Parathyroid adenoma (tissue), 2 donors: ENCODE data around the gene CNTN2.

Experiments
- H2AFZ ChIP-seq: fragments of 300-600 bp; sonication (generic); one replicate; pipeline ENCODE4 v1.7.0; 2017; ENCODE audit warnings: antibody characterized with exemption, mild to moderate bottlenecking
- H3K27ac ChIP-seq: fragments of 300-600 bp; sonication (generic); one replicate; pipeline ENCODE4 v1.7.0; 2017
- H3K27me3 ChIP-seq: fragments of 300-600 bp; sonication (generic); one replicate; pipeline ENCODE4 v1.7.0; 2017; ENCODE audit warnings: low read length; ENCODE audit not compliant: control insufficient read depth, insufficient read depth
- H3K36me3 ChIP-seq: fragments of 300-600 bp; sonication (generic); one replicate; pipeline ENCODE4 v1.7.0; 2017; ENCODE audit warnings: low read length; ENCODE audit not compliant: control insufficient read depth, insufficient read depth
- H3K4me1 ChIP-seq: fragments of 300-600 bp; sonication (generic); one replicate; pipeline ENCODE4 v1.7.0; 2017; ENCODE audit warnings: control low read depth
- H3K4me2 ChIP-seq: fragments of 300-600 bp; sonication (generic); one replicate; pipeline ENCODE4 v1.7.0; 2017; ENCODE audit warnings: low read length
- H3K4me3 ChIP-seq: fragments of 300-600 bp; sonication (generic); one replicate; pipeline ENCODE4 v1.7.0; 2017; ENCODE audit warnings: low read depth, low read length
- H3K79me2 ChIP-seq: fragments of 300-600 bp; sonication (generic); one replicate; pipeline ENCODE4 v1.7.0; 2017; ENCODE audit warnings: control low read depth
- H3K9ac ChIP-seq: fragments of 300-600 bp; sonication (generic); one replicate; pipeline ENCODE4 v1.7.0; 2017; ENCODE audit warnings: mild to moderate bottlenecking
- H3K9me3 ChIP-seq: fragments of 300-600 bp; sonication (generic); one replicate; pipeline ENCODE4 v1.7.0; 2017; ENCODE audit warnings: low read length; ENCODE audit not compliant: control insufficient read depth
- TF ChIP-seq, protein P1 (sequence below): fragments of 300-600 bp; sonication (generic); IDR thresholded peaks from one replicate; pipeline ENCODE4 v1.7.0; 2017; ENCODE audit warnings: antibody characterized with exemption, mild to moderate bottlenecking
- donor health status: primary hyperparathyroidism.

Gene CNTN2

DNA sequence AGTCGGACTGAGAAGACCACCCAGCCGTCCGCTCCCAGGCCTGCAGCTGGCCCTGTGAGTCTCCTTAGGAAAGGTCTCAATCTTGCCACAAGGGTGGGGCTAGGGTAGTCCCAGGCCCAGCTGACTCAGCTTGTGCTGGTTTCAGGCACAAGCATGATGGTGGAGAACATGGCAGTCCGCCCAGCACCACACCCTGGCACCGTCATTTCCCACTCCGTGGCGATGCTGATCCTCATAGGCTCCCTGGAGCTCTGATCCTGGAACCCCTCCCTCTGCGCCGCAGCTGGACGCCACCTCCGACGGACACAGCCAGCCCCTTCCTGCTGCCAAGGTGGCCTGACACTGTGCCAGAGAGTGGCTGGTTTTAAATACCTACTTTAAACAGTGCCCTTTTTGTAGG is 30.5 kb downstream of the CNTN2 start:
- Histone ChIP-seq H3K36me3 (no peaks in the 10 kb centered on the region), H3K4me1 (no peaks in the 10 kb centered on the region), H3K4me2 (no peak overlapping the region), H3K79me2 (no peaks in the 10 kb centered on the region), H3K4me3 (no peak overlapping the region), H3K9me3 (no peaks in the 10 kb centered on the region), H3K27ac (no peak overlapping the region), H3K9ac (no peak overlapping the region), H3K27me3 (no peaks in the 10 kb centered on the region), H2AFZ (no peak overlapping the region)
- TF ChIP-seq, protein P1, sequence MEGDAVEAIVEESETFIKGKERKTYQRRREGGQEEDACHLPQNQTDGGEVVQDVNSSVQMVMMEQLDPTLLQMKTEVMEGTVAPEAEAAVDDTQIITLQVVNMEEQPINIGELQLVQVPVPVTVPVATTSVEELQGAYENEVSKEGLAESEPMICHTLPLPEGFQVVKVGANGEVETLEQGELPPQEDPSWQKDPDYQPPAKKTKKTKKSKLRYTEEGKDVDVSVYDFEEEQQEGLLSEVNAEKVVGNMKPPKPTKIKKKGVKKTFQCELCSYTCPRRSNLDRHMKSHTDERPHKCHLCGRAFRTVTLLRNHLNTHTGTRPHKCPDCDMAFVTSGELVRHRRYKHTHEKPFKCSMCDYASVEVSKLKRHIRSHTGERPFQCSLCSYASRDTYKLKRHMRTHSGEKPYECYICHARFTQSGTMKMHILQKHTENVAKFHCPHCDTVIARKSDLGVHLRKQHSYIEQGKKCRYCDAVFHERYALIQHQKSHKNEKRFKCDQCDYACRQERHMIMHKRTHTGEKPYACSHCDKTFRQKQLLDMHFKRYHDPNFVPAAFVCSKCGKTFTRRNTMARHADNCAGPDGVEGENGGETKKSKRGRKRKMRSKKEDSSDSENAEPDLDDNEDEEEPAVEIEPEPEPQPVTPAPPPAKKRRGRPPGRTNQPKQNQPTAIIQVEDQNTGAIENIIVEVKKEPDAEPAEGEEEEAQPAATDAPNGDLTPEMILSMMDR, result no peak

DNA sequence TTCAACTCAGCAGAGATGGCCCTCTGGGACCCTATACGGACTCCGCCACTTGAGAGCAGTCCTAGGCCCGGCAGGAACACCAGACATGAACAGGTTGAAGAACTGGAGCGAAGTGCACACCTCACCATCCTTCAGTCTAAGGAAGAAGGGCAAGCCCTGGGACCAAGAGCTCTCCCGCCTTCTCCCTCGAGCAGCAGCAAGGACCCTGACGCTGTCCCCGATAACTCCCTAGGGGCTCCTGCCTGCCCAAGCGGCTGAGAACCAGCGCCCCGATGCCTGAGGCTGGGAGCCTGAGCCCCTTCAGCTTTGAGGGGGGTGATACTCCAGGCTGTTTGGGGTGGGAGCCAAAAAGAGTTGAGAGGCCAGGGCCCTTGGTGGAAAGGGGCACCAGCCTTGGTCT is 31.1 kb downstream of the CNTN2 start:
- H3K9ac ChIP-seq, result no peak overlapping the region

DNA sequence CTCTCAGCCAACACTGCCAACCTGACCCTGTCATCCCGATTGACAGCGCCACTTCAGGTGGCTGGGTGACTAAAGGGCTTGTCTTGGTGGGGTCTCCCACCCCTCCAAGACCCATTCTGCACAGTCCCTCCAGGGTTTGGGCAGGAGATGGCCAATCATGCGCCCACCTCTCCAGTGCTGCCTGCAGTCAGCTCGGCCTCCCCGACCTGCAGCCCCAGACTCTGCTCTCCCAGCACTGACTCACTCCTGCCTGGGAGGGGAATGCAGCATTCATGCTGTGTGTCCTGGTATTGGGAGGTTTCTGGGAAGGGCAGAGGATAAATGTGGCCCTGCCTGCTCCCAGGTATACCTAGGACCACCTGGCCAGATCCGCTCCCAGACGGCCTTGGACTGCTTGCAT is 31.5 kb downstream of the CNTN2 start:
- Histone ChIP-seq H3K79me2 (no peaks in the 10 kb centered on the region), H3K27ac (no peak overlapping the region), H3K4me1 (no peaks in the 10 kb centered on the region), H3K9ac (no peak overlapping the region), H3K4me3 (no peak overlapping the region), H3K4me2 (no peak overlapping the region), H3K27me3 (no peaks in the 10 kb centered on the region), H2AFZ (no peak overlapping the region), H3K9me3 (no peaks in the 10 kb centered on the region), H3K36me3 (no peaks in the 10 kb centered on the region)
- TF ChIP-seq, protein P1, result no peak

More for the DNA sequence above, 31.1 kb downstream of the CNTN2 start:
- no peaks in the 10 kb centered on the region for H3K9me3 ChIP-seq
- H3K79me2 ChIP-seq, result no peaks in the 10 kb centered on the region
- no peaks in the 10 kb centered on the region for H3K36me3 ChIP-seq
- TF ChIP-seq, protein P1, result no peak
- H3K27me3 ChIP-seq, result no peaks in the 10 kb centered on the region
- no peak overlapping the region for H3K4me3 ChIP-seq
- no peak overlapping the region for H2AFZ ChIP-seq
- no peak overlapping the region for H3K4me2 ChIP-seq
- no peak overlapping the region for H3K27ac ChIP-seq
- no peaks in the 10 kb centered on the region for H3K4me1 ChIP-seq

DNA sequence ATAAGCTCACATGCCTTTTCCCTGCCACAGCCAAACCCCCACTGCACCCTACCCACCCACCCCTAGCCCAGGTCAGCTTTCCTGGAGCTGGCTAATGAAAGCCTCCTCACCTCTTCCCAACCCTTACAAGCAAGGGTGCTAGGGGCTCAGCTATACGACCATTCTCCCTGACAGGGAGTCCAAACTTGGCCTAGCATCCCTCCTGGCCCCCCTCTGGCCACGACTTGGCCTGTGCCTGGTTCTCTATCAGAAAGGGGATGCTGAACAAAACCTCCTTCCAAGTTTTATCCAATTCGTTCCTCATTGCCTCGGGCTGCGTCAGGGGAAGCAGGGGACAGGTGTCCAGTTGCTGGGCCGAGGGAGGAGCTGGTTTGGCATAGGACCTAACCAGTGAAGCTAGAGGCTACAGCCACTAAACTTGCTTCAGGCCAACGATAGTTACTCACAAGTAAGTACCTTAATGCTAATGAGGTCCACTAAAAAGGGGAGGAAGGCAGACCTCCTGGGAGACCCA is 32.7 kb downstream of the CNTN2 start:
- TF ChIP-seq, protein P1, result no peak
- H2AFZ ChIP-seq, result no peak overlapping the region
- no peaks in the 10 kb centered on the region for H3K9me3 ChIP-seq
- H3K9ac ChIP-seq, result no peak overlapping the region
- no peak overlapping the region for H3K4me2 ChIP-seq
- H3K79me2 ChIP-seq, result no peaks in the 10 kb centered on the region
- H3K27ac ChIP-seq, result no peak overlapping the region
- no peaks in the 10 kb centered on the region for H3K27me3 ChIP-seq
- H3K4me3 ChIP-seq, result no peak overlapping the region
- H3K4me1 ChIP-seq, result no peaks in the 10 kb centered on the region
- no peaks in the 10 kb centered on the region for H3K36me3 ChIP-seq

DNA sequence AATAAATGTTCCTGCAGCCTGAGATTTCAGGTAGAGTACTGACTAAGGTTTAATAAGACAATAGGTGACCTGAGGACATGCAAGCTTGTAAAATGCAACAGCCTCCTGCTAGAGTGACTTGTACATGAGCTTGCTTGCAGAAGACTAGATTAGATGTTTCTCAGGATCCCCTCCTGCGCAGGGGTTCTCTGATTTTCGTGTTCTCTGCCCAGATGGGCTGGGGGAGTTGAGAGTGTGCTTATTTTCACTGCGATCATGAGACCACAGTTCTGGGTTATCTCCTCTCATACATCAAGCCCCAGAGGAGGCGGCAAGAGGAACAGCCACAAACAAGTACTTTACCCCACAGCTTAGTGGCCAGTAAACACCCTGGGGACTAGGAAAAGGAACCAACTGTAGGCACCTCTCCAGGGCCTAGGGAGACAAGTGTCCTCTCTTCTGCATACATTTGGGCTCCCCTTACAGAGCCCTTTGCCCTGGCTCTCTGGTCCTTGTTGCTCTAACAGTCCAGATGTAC is 33.3 kb downstream of the CNTN2 start:
- no peaks in the 10 kb centered on the region for H3K9me3 ChIP-seq
- no peak overlapping the region for H2AFZ ChIP-seq
- no peaks in the 10 kb centered on the region for H3K4me1 ChIP-seq
- TF ChIP-seq, protein P1, result no peak
- no peak overlapping the region for H3K4me3 ChIP-seq
- no peak overlapping the region for H3K9ac ChIP-seq
- H3K79me2 ChIP-seq, result no peaks in the 10 kb centered on the region
- H3K27ac ChIP-seq, result no peak overlapping the region
- no peaks in the 10 kb centered on the region for H3K36me3 ChIP-seq
- H3K4me2 ChIP-seq, result no peak overlapping the region
- H3K27me3 ChIP-seq, result no peaks in the 10 kb centered on the region
